ENCODE data around the gene ITGB1. TPM values are rescaled to one million over a fixed set of nuclear protein-coding genes. Genes with fewer than 3 reads are reported as not detected.
"Not testable (repeated sequence)": the region's sequence is repeated elsewhere in the genome, so short reads cannot be mapped to it uniquely, and the experiment has no call there.

ITGB1 gene
- polyA plus RNA-seq, 4 donors, result 481 to 698 (median 568) TPM

- peak in 2 of 4 donors; percentile 68 to 75 for DNase-seq (ENCODE audit: low read depth in 4 of 4, low spot score in 2 of 4)
Measured at GRCh38 chr10:32980558-32981468, 22.8 kb upstream of the ITGB1 start.

GRCh38 chr10:32980242-32980557 lies 22.2 kb upstream of the ITGB1 start:
- no peak for DNase-seq (ENCODE audit: low read depth in 4 of 4, low spot score in 2 of 4)

- DNase-seq (ENCODE audit: low read depth in 4 of 4, low spot score in 2 of 4), result not testable (repeated sequence)
Measured at GRCh38 chr10:32979719-32980118, 21.7 kb upstream of the ITGB1 start.

GRCh38 chr10:32979041-32979440 lies 21.0 kb upstream of the ITGB1 start:
- no peak for DNase-seq (ENCODE audit: low read depth in 4 of 4, low spot score in 2 of 4)

GRCh38 chr10:32977846-32978809 lies 20.1 kb upstream of the ITGB1 start:
- not testable (repeated sequence) for DNase-seq (ENCODE audit: low read depth in 4 of 4, low spot score in 2 of 4)

GRCh38 chr10:32976338-32976737 lies 18.3 kb upstream of the ITGB1 start:
- no peak for DNase-seq (ENCODE audit: low read depth in 4 of 4, low spot score in 2 of 4)

GRCh38 chr10:32972929-32973328 lies 14.9 kb upstream of the ITGB1 start:
- DNase-seq (ENCODE audit: low read depth in 4 of 4, low spot score in 2 of 4), result no peak

- DNase-seq (ENCODE audit: low read depth in 4 of 4, low spot score in 2 of 4), result no peak
Measured at GRCh38 chr10:32972460-32972859, 14.4 kb upstream of the ITGB1 start.

GRCh38 chr10:32971536-32972091 lies 13.6 kb upstream of the ITGB1 start:
- no peak for DNase-seq (ENCODE audit: low read depth in 4 of 4, low spot score in 2 of 4)

GRCh38 chr10:32970910-32971309 lies 12.9 kb upstream of the ITGB1 start:
- no peak for DNase-seq (ENCODE audit: low read depth in 4 of 4, low spot score in 2 of 4)

GRCh38 chr10:32964270-32964669 lies 6.2 kb upstream of the ITGB1 start:
- no peak for DNase-seq (ENCODE audit: low read depth in 4 of 4, low spot score in 2 of 4)

GRCh38 chr10:32963096-32963495 lies 5.1 kb upstream of the ITGB1 start:
- no peak for DNase-seq (ENCODE audit: low read depth in 4 of 4, low spot score in 2 of 4)

- DNase-seq (ENCODE audit: low read depth in 4 of 4, low spot score in 2 of 4), result no peak
Measured at GRCh38 chr10:32962521-32962920, 4.5 kb upstream of the ITGB1 start.

GRCh38 chr10:32961895-32962369 lies 3.9 kb upstream of the ITGB1 start:
- DNase-seq (ENCODE audit: low read depth in 4 of 4, low spot score in 2 of 4), result no peak

GRCh38 chr10:32961343-32961894 lies 3.4 kb upstream of the ITGB1 start:
- no peak for DNase-seq (ENCODE audit: low read depth in 4 of 4, low spot score in 2 of 4)

GRCh38 chr10:32960022-32960421 lies 2.0 kb upstream of the ITGB1 start:
- DNase-seq (ENCODE audit: low read depth in 4 of 4, low spot score in 2 of 4), result no peak

GRCh38 chr10:32959006-32959920 lies 1.2 kb upstream of the ITGB1 start:
- DNase-seq (ENCODE audit: low read depth in 4 of 4, low spot score in 2 of 4), result no peak

GRCh38 chr10:32957341-32958084 lies 517 bp downstream of the ITGB1 start:
- DNase-seq (ENCODE audit: low read depth in 4 of 4, low spot score in 2 of 4), result no peak
